Natural killer cell (primary cell): ENCODE measurements around the gene MON2. TPM values are rescaled to one million over a fixed set of nuclear protein-coding genes. Genes with fewer than 3 reads are reported as not detected.
"Not testable (repeated sequence)": the region's sequence is repeated elsewhere in the genome, so short reads cannot be mapped to it uniquely, and the experiment has no call there.

Experiments used
- ATAC-seq, 3 donors: fragments of 150-1000 bp in 2 of 3; fragments of 200-7000 bp in 1 of 3; cut with Tn5 transposase; 1 replicate in 1 of 3; 2 replicates in 2 of 3; pipeline ENCODE4 v1.10.0; 2021; ENCODE audit warnings: mild to moderate bottlenecking in 2 of 3, moderate library complexity in 2 of 3
- DNase-seq, 2 donors: peaks; one replicate each; pipeline versions ENCODE4 v3.0.0 to v3.0.0-alpha.2; 2013 to 2021; ENCODE audit warnings: mixed read lengths in 1 of 2
- H3K27ac ChIP-seq: one replicate; pipeline ENCODE4 v1.5.1; 2013; ENCODE audit warnings: mild to moderate bottlenecking, low read length
- H3K27me3 ChIP-seq: one replicate; pipeline ENCODE4 v1.6.1; 2013; ENCODE audit warnings: low read length; ENCODE audit not compliant: control insufficient read depth, insufficient read depth
- H3K36me3 ChIP-seq: one replicate; pipeline ENCODE4 v1.6.1; 2013; ENCODE audit warnings: low read length; ENCODE audit not compliant: control insufficient read depth, insufficient read depth
- H3K4me1 ChIP-seq: one replicate; pipeline ENCODE4 v1.6.1; 2013; ENCODE audit warnings: low read length; ENCODE audit not compliant: control insufficient read depth, insufficient read depth
- H3K4me3 ChIP-seq: one replicate; pipeline ENCODE4 v1.5.1; 2013; ENCODE audit warnings: low read length
- H3K9me3 ChIP-seq: one replicate; pipeline ENCODE4 v1.6.1; 2013; ENCODE audit warnings: low read length; ENCODE audit not compliant: control insufficient read depth, insufficient read depth
- H3K27ac Mint-ChIP-seq, 2 donors: one replicate each; pipeline ENCODE4 v1.8.0; 2022; ENCODE audit warnings: mild to moderate bottlenecking in 2 of 2, mixed read lengths in 2 of 2, moderate library complexity in 1 of 2
- H3K27me3 Mint-ChIP-seq, 2 donors: one replicate each; pipeline ENCODE4 v1.8.0; 2022; ENCODE audit warnings: low read depth in 2 of 2, mixed read lengths in 2 of 2
- H3K36me3 Mint-ChIP-seq: one replicate; pipeline ENCODE4 v1.8.0; 2022; ENCODE audit warnings: mixed read lengths
- H3K4me1 Mint-ChIP-seq, 2 donors: one replicate each; pipeline ENCODE4 v1.8.0; 2022; ENCODE audit warnings: mixed read lengths in 2 of 2
- H3K4me3 Mint-ChIP-seq: one replicate; pipeline ENCODE4 v1.8.0; 2022; ENCODE audit warnings: mild to moderate bottlenecking, moderate library complexity, mixed read lengths
- H3K9me3 Mint-ChIP-seq, 2 donors: one replicate each; pipeline ENCODE4 v1.8.0; 2022; ENCODE audit warnings: mixed read lengths in 2 of 2
- CTCF ChIP-seq: fragments of 200-600 bp; IDR thresholded peaks from one replicate; pipeline ENCODE4 v1.8.0; 2022; ENCODE audit warnings: antibody characterized with exemption
- WGBS: methylation state at CpG from one replicate; pipeline ENCODE4 v1.1.7; 2013; ENCODE audit warnings: missing lambda C conversion rate; ENCODE audit not compliant: insufficient coverage; 5-methylcytosine and 5-hydroxymethylcytosine counted together
- intact Hi-C: fragments of 100-400 bp; cut with micrococcal nuclease; formaldehyde crosslinking; loops from one replicate; pipeline ENCODE4 v1.14.2; 2022
- total RNA-seq, 4 donors: library from RNA; stranded (reverse); fragments of 120-200 nt in 1 of 4; gene quantifications; one replicate each; pipeline versions ENCODE4 v1.2.3 to v1.2.4, GENCODE V29; 2013 to 2022

Gene MON2
- total RNA-seq, 3 donors from 2014 or later (not counting 1 experiment from before 2014, with no cell fraction given) = 80.0 to 100 (median 86.7) TPM

GRCh38 chr12:62438098-62438692 is 28.4 kb upstream of the MON2 start:
- Mint-ChIP-seq H3K36me3 (no peaks in the 10 kb centered on the region), H3K4me3 (no peak overlapping the region), H3K4me1 (peaks cover 15 to 20% of the 10 kb centered on the region in 2 donors), H3K27ac (no peak overlapping the region), H3K9me3 (no peaks in the 10 kb centered on the region), H3K27me3 (peaks cover 26 to 55% of the 10 kb centered on the region in 2 donors)
- H3K27me3 ChIP-seq = peaks cover 9% of the 10 kb centered on the region
- DNase-seq (peak in 1 of 2 donors; percentile 74), ATAC-seq (peak; percentile 48 to 54 (median 52))
- H3K4me1 ChIP-seq = peaks cover 15% of the 10 kb centered on the region
- peak; percentile 76 for TF ChIP-seq CTCF
- no peaks in the 10 kb centered on the region for H3K9me3 ChIP-seq
- no peak overlapping the region for H3K4me3 ChIP-seq
- H3K27ac ChIP-seq = no peak overlapping the region
- 42% methylated on average over 6 of the region's 6 CpGs for WGBS
- H3K36me3 ChIP-seq = no peaks in the 10 kb centered on the region
- intact Hi-C loops = loop anchor here (1.0 to 10.0 kb wide), 3 partner anchors 147 to 361 kb away; no protein-coding TSS in a partner anchor

GRCh38 chr12:62446754-62447452 is 19.7 kb upstream of the MON2 start:
- Histone ChIP-seq H3K4me3 (no peak overlapping the region), H3K36me3 (no peaks in the 10 kb centered on the region), H3K27ac (no peak overlapping the region), H3K9me3 (peaks cover 4% of the 10 kb centered on the region), H3K27me3 (no peaks in the 10 kb centered on the region), H3K4me1 (no peaks in the 10 kb centered on the region)
- DNase-seq (no peak), ATAC-seq (no peak)
- 88% methylated on average over 1 of the region's 2 CpGs for WGBS
- Mint-ChIP-seq H3K27me3 (peaks cover 8 to 30% of the 10 kb centered on the region in 2 donors), H3K4me1 (no peaks in the 10 kb centered on the region), H3K36me3 (peaks cover 8% of the 10 kb centered on the region), H3K27ac (no peak overlapping the region), H3K4me3 (no peak overlapping the region), H3K9me3 (peaks cover 3 to 4% of the 10 kb centered on the region in 2 donors)
- intact Hi-C loops = no loop called here
- TF ChIP-seq CTCF = no peak

GRCh38 chr12:62448436-62448835 is 18.2 kb upstream of the MON2 start:
- Histone ChIP-seq H3K4me3 (no peak overlapping the region), H3K27me3 (no peaks in the 10 kb centered on the region), H3K4me1 (no peaks in the 10 kb centered on the region), H3K27ac (no peak overlapping the region), H3K36me3 (no peaks in the 10 kb centered on the region), H3K9me3 (peaks cover 4% of the 10 kb centered on the region)
- H3K36me3 Mint-ChIP-seq = peaks cover 8% of the 10 kb centered on the region
- peaks cover 11 to 30% of the 10 kb centered on the region in 2 donors for H3K27me3 Mint-ChIP-seq
- H3K4me1 Mint-ChIP-seq = no peaks in the 10 kb centered on the region
- H3K9me3 Mint-ChIP-seq = peaks cover 3 to 4% of the 10 kb centered on the region in 2 donors
- ATAC-seq = no peak
- no peak overlapping the region for H3K27ac Mint-ChIP-seq
- TF ChIP-seq CTCF = no peak
- intact Hi-C loops = no loop called here
- no peak for DNase-seq
- whole genome bisulfite sequencing = 100% methylated on average over 2 of the region's 3 CpGs
- H3K4me3 Mint-ChIP-seq = no peak overlapping the region

GRCh38 chr12:62455429-62455828 is 11.2 kb upstream of the MON2 start:
- H3K27ac Mint-ChIP-seq, H3K27me3 ChIP-seq, H3K4me3 Mint-ChIP-seq, H3K9me3 Mint-ChIP-seq, H3K4me3 ChIP-seq, H3K4me1 Mint-ChIP-seq, H3K9me3 ChIP-seq, H3K36me3 ChIP-seq, H3K4me1 ChIP-seq, intact Hi-C loops, ATAC-seq, DNase-seq, H3K36me3 Mint-ChIP-seq, H3K27ac ChIP-seq: not testable (repeated sequence)
- WGBS = 100% methylated on average over 1 of the region's 2 CpGs
- peaks cover 12 to 21% of the 10 kb centered on the region in 2 donors for H3K27me3 Mint-ChIP-seq
